GM18507 (cell line): Measurements from ENCODE around the gene CCDC82.

Experiments used
- DNase-seq: peaks from one replicate; pipeline ENCODE4 v3.0.0; 2011; ENCODE audit warnings: low read depth; ENCODE audit not compliant: insufficient read length; ENCODE audit errors: extremely low spot score
- FAIRE-seq: peaks from 2 replicates; lab custom pipeline; 2011; peaks lifted over from hg19 to GRCh38; lab: Jason Lieb, UNC

The CCDC82 gene

GRCh38 chr11:96366024-96366423 is 23.7 kb downstream of the CCDC82 start:
- no peak for DNase-seq
- FAIRE-seq = no peak

- no peak for DNase-seq
- FAIRE-seq = no peak
These were observed 24.2 kb downstream of the CCDC82 start for GRCh38 chr11:96365493-96365892.

GRCh38 chr11:96361778-96362177 is 27.9 kb downstream of the CCDC82 start:
- FAIRE-seq = no peak

GRCh38 chr11:96358321-96358720 is 31.4 kb downstream of the CCDC82 start:
- no peak for DNase-seq
- FAIRE-seq = no peak

More at GRCh38 chr11:96361778-96362177, 27.9 kb downstream of the CCDC82 start:
- DNase-seq = no peak

GRCh38 chr11:96357794-96358193 is 31.9 kb downstream of the CCDC82 start:
- DNase-seq (no peak), FAIRE-seq (peak; percentile 31)

GRCh38 chr11:96356848-96357247 is 32.9 kb downstream of the CCDC82 start:
- FAIRE-seq = no peak

GRCh38 chr11:96342961-96343711 is 46.6 kb downstream of the CCDC82 start, which contains the start of gene MAML2:
MAML2 (minus strand) TSS chr11:96343195; CDS start chr11:96341895, 1,300 bp downstream.
- peak; percentile 79 for FAIRE-seq
- peak; percentile 83 for DNase-seq

More at GRCh38 chr11:96356848-96357247, 32.9 kb downstream of the CCDC82 start:
- no peak for DNase-seq

- FAIRE-seq (no peak), DNase-seq (no peak)
These were observed 47.4 kb downstream of the CCDC82 start for GRCh38 chr11:96342014-96342960.

GRCh38 chr11:96341211-96342013 is 48.3 kb downstream of the CCDC82 start:
- peak; percentile 38 for DNase-seq

GRCh38 chr11:96340555-96340885 is 49.2 kb downstream of the CCDC82 start:
- no peak for FAIRE-seq
- DNase-seq = no peak

More at GRCh38 chr11:96341211-96342013, 48.3 kb downstream of the CCDC82 start:
- FAIRE-seq = peak; percentile 60

GRCh38 chr11:96339706-96340554 is 49.8 kb downstream of the CCDC82 start:
- DNase-seq = no peak
- no peak for FAIRE-seq

- FAIRE-seq (peak; percentile 90), DNase-seq (peak; percentile 33)
These were observed 50.6 kb downstream of the CCDC82 start for GRCh38 chr11:96338910-96339705.

- FAIRE-seq (peak; percentile 66), DNase-seq (no peak)
These were observed 51.9 kb downstream of the CCDC82 start for GRCh38 chr11:96337541-96338431.

- no peak for DNase-seq
- FAIRE-seq = no peak
These were observed 54.3 kb downstream of the CCDC82 start for GRCh38 chr11:96335388-96335787.

- DNase-seq (no peak), FAIRE-seq (no peak)
These were observed 55.5 kb downstream of the CCDC82 start for GRCh38 chr11:96334219-96334618.

GRCh38 chr11:96333191-96333719 is 56.5 kb downstream of the CCDC82 start:
- no peak for FAIRE-seq
- no peak for DNase-seq
